GM12878 (cell line): ENCODE data around the gene CLCNKB. TPM values are rescaled to one million over a fixed set of nuclear protein-coding genes. Genes with fewer than 3 reads are reported as not detected.

Source experiments
- ATAC-seq: fragments of 200-7000 bp; cut with Tn5 transposase; 3 replicates; pipeline ENCODE4 v1.9.1; 2020; ENCODE audit warnings: mild to moderate bottlenecking, moderate library complexity
- BruUV-seq: library from RNA; stranded (reverse); fragments of 400-500 nt; replicated peaks from 2 replicates; lab custom pipeline; 2021; lab: Mats Ljungman, UMichigan
- CTCF ChIA-PET: fragments of 300-600 bp; sonication (Branson Sonifier 250); formaldehyde crosslinking; extraction: SDS; loops from one replicate; lab custom pipeline; 2021; ENCODE audit warnings: inconsistent platforms; lab: Yijun Ruan, JAX
- POLR2A ChIA-PET: fragments of 350-600 bp; formaldehyde crosslinking; extraction: SDS; loops from one replicate; lab custom pipeline; 2021; ENCODE audit warnings: inconsistent platforms; lab: Charles Lee
- RAD21 ChIA-PET: fragments of 300-600 bp; sonication (Branson Sonifier 250); formaldehyde crosslinking; loops from one replicate; lab custom pipeline; 2023; ENCODE audit warnings: antibody characterized with exemption; ENCODE audit not compliant: unreplicated experiment; lab: Charles Lee
- SMC1A ChIA-PET: fragments of 300-600 bp; sonication (Branson Sonifier 250); formaldehyde crosslinking; loops from one replicate; lab custom pipeline; 2023; ENCODE audit not compliant: unreplicated experiment, uncharacterized antibody; lab: Charles Lee
- DNase-seq: peaks from one replicate; pipeline ENCODE4 v3.0.0-alpha.2; 2011; ENCODE audit warnings: low read depth, low spot score
- FAIRE-seq: peaks from 3 replicates; lab custom pipeline; 2011; peaks lifted over from hg19 to GRCh38; lab: Jason Lieb, UNC
- H2AFZ ChIP-seq: 2 replicates; pipeline ENCODE4 v1.6.0; 2011; ENCODE audit warnings: low read depth, low read length, control low read depth; ENCODE audit not compliant: control insufficient read depth
- H3K27ac ChIP-seq: 2 replicates; pipeline ENCODE4 v1.5.1; 2011; ENCODE audit warnings: control low read depth; ENCODE audit not compliant: control insufficient read depth, insufficient read depth
- H3K27me3 ChIP-seq, 2 experiments: replicated peaks in 1 of 2; 2 replicates each; pipeline versions ENCODE4 v1.6.0 to v1.6.1; 2011; ENCODE audit warnings: low read length in 1 of 2; ENCODE audit not compliant: control insufficient read depth in 2 of 2, insufficient read depth in 2 of 2
- H3K36me3 ChIP-seq, 2 experiments: 2 replicates each; pipeline ENCODE4 v1.5.1; 2011; ENCODE audit warnings: low read length in 1 of 2; ENCODE audit not compliant: control insufficient read depth in 2 of 2, insufficient read depth in 2 of 2
- H3K4me1 ChIP-seq: 2 replicates; pipeline ENCODE4 v1.6.1; 2011; ENCODE audit warnings: mild to moderate bottlenecking, low read length, moderate library complexity, mixed read lengths; ENCODE audit not compliant: control insufficient read depth, insufficient read depth
- H3K4me2 ChIP-seq: 2 replicates; pipeline ENCODE4 v1.6.0; 2011; ENCODE audit warnings: control low read depth; ENCODE audit not compliant: control insufficient read depth, insufficient read depth
- H3K4me3 ChIP-seq: fragments of 200-600 bp; sonication (generic); 2 replicates; pipeline ENCODE4 v1.5.1; 2016
- H3K79me2 ChIP-seq: 2 replicates; pipeline ENCODE4 v1.6.0; 2011; ENCODE audit warnings: low read length; ENCODE audit not compliant: control insufficient read depth, insufficient read depth
- H3K9ac ChIP-seq: 2 replicates; pipeline ENCODE4 v1.8.0; 2011; ENCODE audit warnings: low read length, control low read depth, mixed read lengths; ENCODE audit not compliant: control insufficient read depth, insufficient read depth
- H3K9me3 ChIP-seq: replicated peaks from 3 replicates; pipeline ENCODE4 v1.5.1; 2011; ENCODE audit warnings: mild to moderate bottlenecking, low read length; ENCODE audit not compliant: control insufficient read depth, insufficient read depth
- H4K20me1 ChIP-seq: 2 replicates; pipeline ENCODE4 v1.6.0; 2011; ENCODE audit not compliant: control insufficient read depth, insufficient read depth
- CEBPB ChIP-seq, 2 experiments: fragments of 150-350 bp in 1 of 2; IDR thresholded peaks; 2 replicates each; pipeline ENCODE4 v1.6.1; 2012 to 2014; ENCODE audit warnings: low read depth in 2 of 2, low read length in 2 of 2, borderline replicate concordance in 1 of 2, inconsistent platforms in 1 of 2
- CHD2 ChIP-seq: IDR thresholded peaks from 2 replicates; pipeline ENCODE4 v1.6.1; 2011; ENCODE audit warnings: low read depth, low read length, improper control_type of control experiment, borderline replicate concordance
- EGR1 ChIP-seq, 2 experiments: IDR thresholded peaks; 1 replicate in 1 of 2; 2 replicates in 1 of 2; pipeline ENCODE4 v1.6.1; 2011 to 2012; ENCODE audit warnings: low read depth in 2 of 2, low read length in 2 of 2, borderline replicate concordance in 1 of 2, mild to moderate bottlenecking in 1 of 2, moderate library complexity in 1 of 2
- FOXK2 ChIP-seq: fragments of 450-650 bp; IDR thresholded peaks from 2 replicates; pipeline ENCODE4 v1.6.1; 2017; ENCODE audit warnings: mild to moderate bottlenecking, moderate library complexity
- MEF2A ChIP-seq: IDR thresholded peaks from 2 replicates; pipeline ENCODE4 v1.6.1; 2011; ENCODE audit warnings: low read depth, mild to moderate bottlenecking, low read length, moderate library complexity; ENCODE audit not compliant: insufficient read depth
- MEF2B ChIP-seq: fragments of 450-650 bp; IDR thresholded peaks from 2 replicates; pipeline ENCODE4 v1.6.1; 2018; ENCODE audit warnings: mild to moderate bottlenecking, moderate library complexity; ENCODE audit not compliant: partially characterized antibody, poor library complexity, severe bottlenecking
- SREBF2 ChIP-seq: IDR thresholded peaks from 2 replicates; pipeline ENCODE4 v1.6.1; 2012; ENCODE audit warnings: mild to moderate bottlenecking, low read length
- ZBTB40 ChIP-seq: fragments of 450-650 bp; IDR thresholded peaks from 2 replicates; pipeline ENCODE4 v1.6.1; 2016; ENCODE audit warnings: mild to moderate bottlenecking, moderate library complexity, borderline replicate concordance
- WGBS: methylation state at CpG from one replicate; pipeline ENCODE4 v1.1.6; 2016; ENCODE audit warnings: low lambda C conversion rate; ENCODE audit not compliant: insufficient replicate concordance, insufficient coverage; ENCODE audit errors: missing lambda C conversion rate; 5-methylcytosine and 5-hydroxymethylcytosine counted together
- in situ Hi-C: fragments of 300-500 bp; cut with MboI; formaldehyde crosslinking; loops from 9 replicates; pipeline ENCODE4 v1.14.3; 2018; ENCODE audit warnings: mixed read lengths
- intact Hi-C: fragments of 100-400 bp; cut with micrococcal nuclease; formaldehyde crosslinking; loops from one replicate; pipeline ENCODE4 v1.14.2; 2022; ENCODE audit not compliant: unreplicated experiment
- polyA plus RNA-seq, 11 experiments: library from polyadenylated mRNA; depleted of rRNA in 4 of 11; unstranded in 6 of 11; stranded (reverse) in 5 of 11; fragments of >200 nt; fragmentation: Nextera tagmentation in 4 of 11; fragmentation: Illumina TruSeq in 1 of 11; extraction: Ambion mirVana in 4 of 11; extraction: Trizol in 1 of 11; gene quantifications; 1 replicate in 1 of 11; 2 replicates in 10 of 11; pipeline versions ENCODE4 v1.2.1 to v1.2.3, GENCODE V29; 2011 to 2016; ENCODE audit warnings: inconsistent platforms in 2 of 11, missing spikeins in 2 of 11, low read depth in 1 of 11
- total RNA-seq, 4 experiments: library from RNA; depleted of rRNA in 3 of 4; stranded (reverse); fragments of >200 nt in 3 of 4; fragmentation: Illumina TruSeq in 1 of 4; extraction: Trizol in 1 of 4; gene quantifications; 2 replicates each; pipeline versions ENCODE4 v1.2.1 to v1.2.3, GENCODE V29; 2013 to 2021

Gene CLCNKB
- total and polyA plus RNA-seq, 10 of the 15 experiments (the other 5 are each of a cell fraction or from before 2014, with no cell fraction given): 0.05 TPM; not detected in 9

- ATAC-seq (no peak), FAIRE-seq (no peak), DNase-seq (no peak)
- intact Hi-C loops: no loop called here
- Histone ChIP-seq H3K27ac (no peak overlapping the region), H3K9ac (no peak overlapping the region), H3K4me3 (no peak overlapping the region), H3K4me1 (no peaks in the 10 kb centered on the region), H3K79me2 (no peaks in the 10 kb centered on the region), H3K9me3 (peaks cover 1% of the 10 kb centered on the region; the same call in 1 of the 3 replicates), H2AFZ (no peak overlapping the region), H3K36me3 (no peaks in the 10 kb centered on the region), H3K27me3 (no peaks in the 10 kb centered on the region; a peak in 1 of 4 replicates), H4K20me1 (no peaks in the 10 kb centered on the region), H3K4me2 (no peak overlapping the region)
- TF ChIP-seq ZBTB40 (no peak), SREBF2 (no peak), CHD2 (no peak), MEF2B (no peak), EGR1 (IDR thresholded peaks at IDR 0.05; ENCODE audit: borderline replicate concordance in 1 of 2, low read depth in 2 of 2, low read length in 2 of 2) (no peak), FOXK2 (no peak), CEBPB (IDR thresholded peaks at IDR 0.05; ENCODE audit: borderline replicate concordance in 1 of 2, low read depth in 2 of 2, low read length in 2 of 2) (no peak), MEF2A (no peak)
- 65% methylated on average over 9 of the region's 9 CpGs for WGBS
- in situ Hi-C loops: no loop called here
- no TSS peak for BruUV-seq
- POLR2A ChIA-PET: no interaction called here
- CTCF ChIA-PET: interaction anchor here (1.4 kb wide), 2 partner anchors 22 to 85 kb away, joined by 5 to 6 read pairs; no protein-coding TSS in a partner anchor
- RAD21 ChIA-PET: no interaction called here
- SMC1A ChIA-PET: no interaction called here
Measured at GRCh38 chr1:16101623-16102022, 58.0 kb downstream of the CLCNKB start.

Other genes with a start within 250 kb of the CLCNKB start
Only the 7 nearest of the 10 such genes appear.
- gene ZBTB17, start 67.7 kb upstream of the CLCNKB start, total RNA-seq (2014; rRNA removed): 45.2 and 49.8 TPM in 2 replicates
- 19.5 and 22.2 TPM in 2 replicates for gene ZBTB17, start 67.7 kb upstream of the CLCNKB start, total RNA-seq (2014; rRNA removed; fragmentation: Illumina TruSeq; extraction: Trizol)
- 51.0 and 59.4 TPM in 2 replicates for gene ZBTB17, start 67.7 kb upstream of the CLCNKB start, total RNA-seq (2021)
- gene ZBTB17, start 67.7 kb upstream of the CLCNKB start, polyA plus RNA-seq (2011; rRNA removed): 19.4 and 40.4 TPM in 2 replicates
- gene ZBTB17, start 67.7 kb upstream of the CLCNKB start, polyA plus RNA-seq (2014; fragmentation: Illumina TruSeq; extraction: Trizol): 3.9 and 11.1 TPM in 2 replicates
- 1 to 10 TPM in 1 of 2 experiments, under 1 TPM in 1; 0.87 to 4.3 TPM for gene ZBTB17, start 67.7 kb upstream of the CLCNKB start, polyA plus RNA-seq (2014; fragmentation: Nextera tagmentation; extraction: Ambion mirVana)
- gene ZBTB17, start 67.7 kb upstream of the CLCNKB start, polyA plus RNA-seq (2014; rRNA removed): 43.7 and 59.6 TPM in 2 replicates
- gene ZBTB17, start 67.7 kb upstream of the CLCNKB start, polyA plus RNA-seq (2016; fragmentation: Nextera tagmentation; extraction: Ambion mirVana): 10 to 100 TPM; 36.9 to 44.1 TPM
- gene SRARP, start 39.5 kb upstream of the CLCNKB start, total RNA-seq (2014; rRNA removed): not detected in 2 replicates
- gene SRARP, start 39.5 kb upstream of the CLCNKB start, total RNA-seq (2014; rRNA removed; fragmentation: Illumina TruSeq; extraction: Trizol): not detected in 2 replicates
- gene SRARP, start 39.5 kb upstream of the CLCNKB start, total RNA-seq (2021): not detected in 2 replicates
- 0.03 TPM in 1 of 2 replicates, not detected in the other for gene SRARP, start 39.5 kb upstream of the CLCNKB start, polyA plus RNA-seq (2011; rRNA removed)
- gene SRARP, start 39.5 kb upstream of the CLCNKB start, polyA plus RNA-seq (2014; fragmentation: Illumina TruSeq; extraction: Trizol): not detected in 2 replicates
- not detected for gene SRARP, start 39.5 kb upstream of the CLCNKB start, polyA plus RNA-seq (2014; fragmentation: Nextera tagmentation; extraction: Ambion mirVana)
- 0.06 TPM in 1 of 2 replicates, not detected in the other for gene SRARP, start 39.5 kb upstream of the CLCNKB start, polyA plus RNA-seq (2014; rRNA removed)
- not detected for gene SRARP, start 39.5 kb upstream of the CLCNKB start, polyA plus RNA-seq (2016; fragmentation: Nextera tagmentation; extraction: Ambion mirVana)
- gene HSPB7, start 25.7 kb upstream of the CLCNKB start, total RNA-seq (2014; rRNA removed): not detected in 2 replicates
- not detected in 2 replicates for gene HSPB7, start 25.7 kb upstream of the CLCNKB start, total RNA-seq (2014; rRNA removed; fragmentation: Illumina TruSeq; extraction: Trizol)
- gene HSPB7, start 25.7 kb upstream of the CLCNKB start, total RNA-seq (2021): 0.21 TPM in 1 of 2 replicates, not detected in the other
- not detected in 2 replicates for gene HSPB7, start 25.7 kb upstream of the CLCNKB start, polyA plus RNA-seq (2011; rRNA removed)
- gene HSPB7, start 25.7 kb upstream of the CLCNKB start, polyA plus RNA-seq (2014; fragmentation: Illumina TruSeq; extraction: Trizol): not detected in 2 replicates
- gene HSPB7, start 25.7 kb upstream of the CLCNKB start, polyA plus RNA-seq (2014; fragmentation: Nextera tagmentation; extraction: Ambion mirVana): not detected
- not detected in 2 replicates for gene HSPB7, start 25.7 kb upstream of the CLCNKB start, polyA plus RNA-seq (2014; rRNA removed)
- gene HSPB7, start 25.7 kb upstream of the CLCNKB start, polyA plus RNA-seq (2016; fragmentation: Nextera tagmentation; extraction: Ambion mirVana): under 1 TPM in 1 of 2 experiments, not detected in 1; 0.34 TPM
- gene CLCNKA, start 21.7 kb upstream of the CLCNKB start, total RNA-seq (2014; rRNA removed): not detected in 2 replicates
- not detected in 2 replicates for gene CLCNKA, start 21.7 kb upstream of the CLCNKB start, total RNA-seq (2014; rRNA removed; fragmentation: Illumina TruSeq; extraction: Trizol)
- 0.08 TPM in 1 of 2 replicates, not detected in the other for gene CLCNKA, start 21.7 kb upstream of the CLCNKB start, total RNA-seq (2021)
- 0.05 and 0.06 TPM in 2 replicates for gene CLCNKA, start 21.7 kb upstream of the CLCNKB start, polyA plus RNA-seq (2011; rRNA removed)
- gene CLCNKA, start 21.7 kb upstream of the CLCNKB start, polyA plus RNA-seq (2014; fragmentation: Illumina TruSeq; extraction: Trizol): not detected in 2 replicates
- under 1 TPM in 1 of 2 experiments, not detected in 1; 0.02 TPM for gene CLCNKA, start 21.7 kb upstream of the CLCNKB start, polyA plus RNA-seq (2014; fragmentation: Nextera tagmentation; extraction: Ambion mirVana)
- 0.10 and 0.23 TPM in 2 replicates for gene CLCNKA, start 21.7 kb upstream of the CLCNKB start, polyA plus RNA-seq (2014; rRNA removed)
- gene CLCNKA, start 21.7 kb upstream of the CLCNKB start, polyA plus RNA-seq (2016; fragmentation: Nextera tagmentation; extraction: Ambion mirVana): under 1 TPM in 1 of 2 experiments, not detected in 1; 0.15 TPM
- not detected in 2 replicates for gene FAM131C, start 29.9 kb downstream of the CLCNKB start, total RNA-seq (2014; rRNA removed)
- not detected in 2 replicates for gene FAM131C, start 29.9 kb downstream of the CLCNKB start, total RNA-seq (2014; rRNA removed; fragmentation: Illumina TruSeq; extraction: Trizol)
- not detected in 2 replicates for gene FAM131C, start 29.9 kb downstream of the CLCNKB start, total RNA-seq (2021)
- gene FAM131C, start 29.9 kb downstream of the CLCNKB start, polyA plus RNA-seq (2011; rRNA removed): not detected in 2 replicates
- 0.03 TPM in 1 of 2 replicates, not detected in the other for gene FAM131C, start 29.9 kb downstream of the CLCNKB start, polyA plus RNA-seq (2014; fragmentation: Illumina TruSeq; extraction: Trizol)
- gene FAM131C, start 29.9 kb downstream of the CLCNKB start, polyA plus RNA-seq (2014; fragmentation: Nextera tagmentation; extraction: Ambion mirVana): not detected
- not detected in 2 replicates for gene FAM131C, start 29.9 kb downstream of the CLCNKB start, polyA plus RNA-seq (2014; rRNA removed)
- not detected for gene FAM131C, start 29.9 kb downstream of the CLCNKB start, polyA plus RNA-seq (2016; fragmentation: Nextera tagmentation; extraction: Ambion mirVana)
- gene EPHA2, start 112.3 kb downstream of the CLCNKB start, total RNA-seq (2014; rRNA removed): 0.16 and 0.28 TPM in 2 replicates
- 0.05 and 0.09 TPM in 2 replicates for gene EPHA2, start 112.3 kb downstream of the CLCNKB start, total RNA-seq (2014; rRNA removed; fragmentation: Illumina TruSeq; extraction: Trizol)
- gene EPHA2, start 112.3 kb downstream of the CLCNKB start, total RNA-seq (2021): 0.32 and 0.51 TPM in 2 replicates
- 0.06 and 0.27 TPM in 2 replicates for gene EPHA2, start 112.3 kb downstream of the CLCNKB start, polyA plus RNA-seq (2011; rRNA removed)
- gene EPHA2, start 112.3 kb downstream of the CLCNKB start, polyA plus RNA-seq (2014; fragmentation: Illumina TruSeq; extraction: Trizol): 0.12 and 0.24 TPM in 2 replicates
- gene EPHA2, start 112.3 kb downstream of the CLCNKB start, polyA plus RNA-seq (2014; fragmentation: Nextera tagmentation; extraction: Ambion mirVana): not detected
- gene EPHA2, start 112.3 kb downstream of the CLCNKB start, polyA plus RNA-seq (2014; rRNA removed): 0.04 and 0.16 TPM in 2 replicates
- gene EPHA2, start 112.3 kb downstream of the CLCNKB start, polyA plus RNA-seq (2016; fragmentation: Nextera tagmentation; extraction: Ambion mirVana): under 1 TPM; 0.19 to 0.37 TPM
- gene ARHGEF19, start 168.9 kb downstream of the CLCNKB start, total RNA-seq (2014; rRNA removed): 0.49 and 0.56 TPM in 2 replicates
- gene ARHGEF19, start 168.9 kb downstream of the CLCNKB start, total RNA-seq (2014; rRNA removed; fragmentation: Illumina TruSeq; extraction: Trizol): 0.40 and 0.60 TPM in 2 replicates
- 2.0 and 2.5 TPM in 2 replicates for gene ARHGEF19, start 168.9 kb downstream of the CLCNKB start, total RNA-seq (2021)
- 1.2 and 1.6 TPM in 2 replicates for gene ARHGEF19, start 168.9 kb downstream of the CLCNKB start, polyA plus RNA-seq (2011; rRNA removed)
- gene ARHGEF19, start 168.9 kb downstream of the CLCNKB start, polyA plus RNA-seq (2014; fragmentation: Illumina TruSeq; extraction: Trizol): 0.22 and 0.38 TPM in 2 replicates
- gene ARHGEF19, start 168.9 kb downstream of the CLCNKB start, polyA plus RNA-seq (2014; fragmentation: Nextera tagmentation; extraction: Ambion mirVana): under 1 TPM in 1 of 2 experiments, not detected in 1; 0.15 TPM
- 2.2 and 2.9 TPM in 2 replicates for gene ARHGEF19, start 168.9 kb downstream of the CLCNKB start, polyA plus RNA-seq (2014; rRNA removed)
- gene ARHGEF19, start 168.9 kb downstream of the CLCNKB start, polyA plus RNA-seq (2016; fragmentation: Nextera tagmentation; extraction: Ambion mirVana): 1 to 10 TPM in 1 of 2 experiments, under 1 TPM in 1; 0.67 to 1.2 TPM